SK-N-MC (cell line): ENCODE data around the gene NUP62.

Experiments used
- EZH2 ChIP-seq: fragments of 200-600 bp; sonication (generic); IDR thresholded peaks from one replicate; pipeline ENCODE4 v1.6.1; 2017; ENCODE audit warnings: antibody characterized with exemption
- POLR2AphosphoS5 ChIP-seq: IDR thresholded peaks from 2 replicates; pipeline ENCODE4 v1.6.1; 2012; ENCODE audit warnings: mild to moderate bottlenecking, low read depth, low read length, borderline replicate concordance

- TF ChIP-seq POLR2AphosphoS5 (no peak), EZH2 (no peak)
Measured at GRCh38 chr19:49976496-49976895, 47.2 kb upstream of the NUP62 start.
